ENCODE data around the gene PPP1R13B. TPM values are rescaled to one million over a fixed set of nuclear protein-coding genes. Genes with fewer than 3 reads are reported as not detected.

Gene PPP1R13B
- polyA plus RNA-seq, 1 of the 3 experiments (the other 2 are of a cell fraction), result 5.7 TPM

GRCh38 chr14:103867523-103867953, 20.2 kb upstream of the PPP1R13B start:
- DNase-seq, result peak; percentile 45
- Histone ChIP-seq H3K79me2 (ENCODE audit: insufficient read depth) (no peaks in the 10 kb centered on the region), H3K9me3 (no peaks in the 10 kb centered on the region), H3K4me1 (ENCODE audit: control insufficient read depth in 1 of 2, insufficient read depth in 2 of 2, low read depth in 1 of 2, low read length in 1 of 2) (peaks cover 0 to 14% of the 10 kb centered on the region in 2 experiments; a peak in 1 of 4 replicates), H4K20me1 (ENCODE audit: insufficient read depth) (no peaks in the 10 kb centered on the region), H3K27me3 (ENCODE audit: insufficient read depth) (no peaks in the 10 kb centered on the region; the same call in 1 of the 2 replicates), H3K4me3 (ENCODE audit: low read depth in 2 of 2, low read length in 1 of 2) (no peak overlapping the region), H3K9me2 (no peaks in the 10 kb centered on the region), H3K36me3 (replicated peaks in 1 of 2; ENCODE audit: control insufficient read depth in 1 of 2, insufficient read depth in 2 of 2, low read length in 1 of 2) (no peaks in the 10 kb centered on the region), H3K9ac (no peak overlapping the region), H2AFZ (ENCODE audit: low read depth) (no peak overlapping the region), H3K27ac (ENCODE audit: low read depth in 2 of 2, low read length in 1 of 2) (no peak overlapping the region), H3K4me2 (no peak overlapping the region), H3F3A (replicated peaks; ENCODE audit: insufficient read depth) (no peaks in the 10 kb centered on the region)
- TF ChIP-seq YY1 (IDR thresholded peaks at IDR 0.05; ENCODE audit: low read depth), result no peak
- no peak for TF ChIP-seq USF2 (IDR thresholded peaks at IDR 0.05; ENCODE audit: borderline replicate concordance, low read depth, low read length)
- TF ChIP-seq REST (IDR thresholded peaks at IDR 0.05; ENCODE audit: low read depth, low read length), result no peak
- TF ChIP-seq MEF2A (IDR thresholded peaks at IDR 0.05; ENCODE audit: borderline replicate concordance, low read depth), result no peak
- TF ChIP-seq MAX (IDR thresholded peaks at IDR 0.05; ENCODE audit: low read depth), result no peak
- no peak for TF ChIP-seq ELF1 (IDR thresholded peaks at IDR 0.05)
- no peak for TF ChIP-seq JUND (IDR thresholded peaks at IDR 0.05)
- TF ChIP-seq POLR2AphosphoS5 (IDR thresholded peaks at IDR 0.05; ENCODE audit: low read depth, low read length), result no peak
- TF ChIP-seq TAF1 (IDR thresholded peaks at IDR 0.05; ENCODE audit: borderline replicate concordance, low read depth, low read length), result no peak
- TF ChIP-seq RFX5 (IDR thresholded peaks at IDR 0.05; ENCODE audit: low read length), result no peak
- no peak for TF ChIP-seq PBX3 (IDR thresholded peaks at IDR 0.05)
- TF ChIP-seq TCF12 (IDR thresholded peaks at IDR 0.05), result no peak
- TF ChIP-seq RAD21 (IDR thresholded peaks at IDR 0.05; ENCODE audit: low read length), result no peak
- no peak for TF ChIP-seq IRF3 (IDR thresholded peaks at IDR 0.05; ENCODE audit: low read depth, low read length)
- no peak for TF ChIP-seq FOXJ3 (CRISPR knock-in tag; IDR thresholded peaks at IDR 0.05)
- 40% methylated on average over 2 of the region's 10 CpGs for WGBS (ENCODE audit: low lambda C conversion rate)
- POLR2A ChIA-PET, result interaction anchor here (0.8 kb wide), 1 partner anchor 12 kb away, joined by 3 read pairs; no protein-coding TSS in a partner anchor
- CTCF ChIA-PET, result interaction anchor here (0.9 to 2.9 kb wide), 2 partner anchors 43 to 54 kb away, joined by 3 to 10 read pairs; no protein-coding TSS in a partner anchor
